Astrocyte of the cerebellum (primary cell): ENCODE data around the gene CRACR2A.

Experiments
- DNase-seq: peaks from one replicate; pipeline ENCODE4 v3.0.0-alpha.2; 2011; ENCODE audit warnings: low read depth
- H3K4me3 ChIP-seq: 2 replicates; pipeline ENCODE4 v1.5.1; 2011; ENCODE audit warnings: mild to moderate bottlenecking, low read depth, low read length, moderate library complexity
- CTCF ChIP-seq: IDR thresholded peaks from 2 replicates; pipeline ENCODE4 v1.5.1; 2012; ENCODE audit warnings: low read length, low read depth, moderate library complexity, mild to moderate bottlenecking; ENCODE audit errors: missing control alignments
- in situ Hi-C: cut with HindIII; loops from 2 replicates; pipeline ENCODE4 v1.10.0; 2017; ENCODE audit warnings: low sequenced_read_pairs

CRACR2A gene

DNA sequence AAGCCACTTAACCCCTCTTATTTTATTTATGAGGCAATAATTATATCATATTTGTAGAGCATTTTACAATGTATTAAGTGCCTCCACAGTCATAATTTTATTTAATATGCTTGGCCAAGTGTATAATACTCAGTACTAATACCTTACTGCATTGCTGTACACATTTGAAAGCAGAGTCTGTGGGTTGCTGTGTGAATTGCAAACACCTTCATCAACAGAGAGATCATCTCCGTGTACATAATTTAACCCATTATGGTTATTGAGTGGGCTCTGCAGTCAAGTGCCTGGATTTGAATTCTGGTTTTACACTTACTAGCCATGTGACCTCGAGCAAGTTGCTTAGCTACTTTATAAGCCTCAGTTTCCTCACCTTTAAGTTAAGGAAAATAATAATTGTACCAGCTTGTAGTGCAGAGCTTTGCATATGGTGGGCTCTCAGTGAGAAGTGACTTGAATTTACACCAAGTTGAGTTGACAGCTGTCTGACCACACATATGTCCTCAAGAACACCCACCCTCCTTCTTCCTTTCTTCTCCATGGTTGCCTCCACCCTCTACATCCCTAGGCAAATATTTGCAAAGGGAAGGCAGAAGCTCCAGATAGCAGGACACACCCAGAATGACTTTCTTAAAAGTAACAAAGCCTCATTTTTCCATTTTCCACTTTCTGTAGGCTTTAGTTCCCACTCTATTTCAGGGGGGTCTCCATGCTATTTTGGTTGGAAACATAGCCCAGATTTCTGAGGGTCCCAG lies 12.3 kb downstream of the CRACR2A start:
- H3K4me3 ChIP-seq: no peak overlapping the region
- in situ Hi-C loops: no loop called here
- TF ChIP-seq CTCF: no peak
- no peak for DNase-seq

DNA sequence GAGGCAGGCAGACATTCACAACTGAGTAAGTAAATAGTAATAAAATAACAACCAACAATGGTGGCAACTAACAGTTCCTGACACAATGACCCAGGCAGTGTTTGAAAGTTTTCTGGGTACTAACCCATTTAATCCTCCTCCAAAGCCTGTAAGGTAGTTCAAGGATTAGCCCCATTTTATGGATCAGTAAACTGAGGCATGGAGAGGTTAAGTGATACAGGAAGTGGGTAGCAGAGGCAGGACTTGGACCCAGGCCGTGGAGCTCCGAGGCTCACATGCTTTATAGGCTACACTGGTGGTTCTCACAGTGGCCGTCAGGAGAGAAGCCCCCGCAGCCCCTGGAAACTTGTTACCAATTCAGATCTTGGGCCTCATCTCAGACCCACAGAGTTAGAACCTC lies 17.5 kb downstream of the CRACR2A start:
- DNase-seq: no peak
- no peak for TF ChIP-seq CTCF
- no peak overlapping the region for H3K4me3 ChIP-seq
- in situ Hi-C loops: no loop called here

GRCh38 chr12:3732901-3733300 lies 20.0 kb downstream of the CRACR2A start:
- no peak for TF ChIP-seq CTCF
- no peak for DNase-seq
- H3K4me3 ChIP-seq: no peak overlapping the region
- in situ Hi-C loops: no loop called here

- TF ChIP-seq CTCF: no peak
- no peak for DNase-seq
- in situ Hi-C loops: no loop called here
- H3K4me3 ChIP-seq: no peak overlapping the region
These were observed 22.8 kb downstream of the CRACR2A start for GRCh38 chr12:3730111-3730510.

DNA sequence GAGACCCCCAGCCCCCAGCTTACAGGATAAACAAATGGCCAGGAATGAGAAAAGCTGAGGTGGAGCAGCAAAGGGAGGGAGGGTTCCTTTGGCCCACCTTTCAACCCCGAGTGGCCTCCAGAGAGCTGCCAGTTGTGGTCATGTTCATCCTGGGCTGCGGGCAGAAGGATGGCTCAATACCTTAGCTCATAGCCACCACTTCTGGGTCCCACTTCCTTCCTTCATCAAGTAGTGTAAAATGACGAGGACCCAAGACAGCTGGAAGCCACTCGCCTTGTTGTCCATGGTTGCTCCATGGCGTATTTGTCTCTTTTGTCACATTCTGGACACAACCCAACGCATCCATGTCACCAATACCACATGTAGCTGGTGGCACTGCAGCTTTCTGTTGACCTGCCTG lies 24.2 kb downstream of the CRACR2A start:
- DNase-seq: no peak
- in situ Hi-C loops: no loop called here
- TF ChIP-seq CTCF: no peak
- no peak overlapping the region for H3K4me3 ChIP-seq

GRCh38 chr12:3727877-3728632 lies 24.9 kb downstream of the CRACR2A start:
- no peak for DNase-seq
- in situ Hi-C loops: no loop called here
- H3K4me3 ChIP-seq: no peak overlapping the region
- TF ChIP-seq CTCF: no peak
